Hematopoietic multipotent progenitor cell treated with erythropoietin and hydrocortisone succinate and interleukin-3 and kit ligand, for 17 days (in vitro differentiated cells): ENCODE measurements around the gene MTMR12.

Experiments
- DNase-seq: peaks from one replicate; pipeline ENCODE4 v3.0.0-alpha.2; 2015; ENCODE audit warnings: low spot score

MTMR12 gene

DNA sequence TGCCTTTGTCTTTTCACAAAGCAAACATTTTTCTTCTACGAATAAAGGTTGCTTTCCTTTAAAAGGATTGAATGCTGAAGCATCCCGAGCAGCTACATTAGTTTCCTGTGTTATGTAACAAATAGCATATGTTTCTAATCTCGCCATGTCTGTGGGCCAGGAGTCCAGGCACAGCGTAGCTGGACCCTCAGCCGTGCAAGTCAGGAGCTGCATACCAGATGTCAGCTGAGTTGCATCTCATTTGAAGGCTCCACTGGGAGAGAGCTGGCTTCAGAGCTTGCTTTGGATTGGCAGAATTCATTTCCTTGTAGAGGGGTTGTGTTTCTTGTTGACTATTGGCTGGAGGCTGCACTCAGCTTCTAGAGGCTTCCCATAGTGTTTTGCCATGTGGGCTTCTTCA lies 122.6 kb downstream of the MTMR12 start:
- DNase-seq = no peak

DNA sequence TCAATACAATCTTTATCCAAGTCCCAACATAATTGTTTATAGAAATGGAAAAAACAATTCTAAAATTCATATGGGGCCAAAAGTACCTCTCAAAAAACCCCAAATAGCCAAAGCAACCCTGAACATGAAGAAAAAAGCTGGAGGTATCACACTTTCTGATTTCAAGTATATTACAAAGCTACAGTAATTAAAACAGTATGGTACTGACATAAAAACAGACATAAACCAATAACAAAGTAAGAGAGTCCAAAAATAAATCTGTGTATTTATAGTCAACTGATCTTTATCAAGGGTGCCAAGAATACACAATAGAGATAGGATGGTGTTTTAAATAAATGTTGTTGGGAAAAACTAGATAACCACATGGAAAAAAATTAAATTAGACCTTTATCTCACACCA lies 125.1 kb downstream of the MTMR12 start:
- DNase-seq = no peak

DNA sequence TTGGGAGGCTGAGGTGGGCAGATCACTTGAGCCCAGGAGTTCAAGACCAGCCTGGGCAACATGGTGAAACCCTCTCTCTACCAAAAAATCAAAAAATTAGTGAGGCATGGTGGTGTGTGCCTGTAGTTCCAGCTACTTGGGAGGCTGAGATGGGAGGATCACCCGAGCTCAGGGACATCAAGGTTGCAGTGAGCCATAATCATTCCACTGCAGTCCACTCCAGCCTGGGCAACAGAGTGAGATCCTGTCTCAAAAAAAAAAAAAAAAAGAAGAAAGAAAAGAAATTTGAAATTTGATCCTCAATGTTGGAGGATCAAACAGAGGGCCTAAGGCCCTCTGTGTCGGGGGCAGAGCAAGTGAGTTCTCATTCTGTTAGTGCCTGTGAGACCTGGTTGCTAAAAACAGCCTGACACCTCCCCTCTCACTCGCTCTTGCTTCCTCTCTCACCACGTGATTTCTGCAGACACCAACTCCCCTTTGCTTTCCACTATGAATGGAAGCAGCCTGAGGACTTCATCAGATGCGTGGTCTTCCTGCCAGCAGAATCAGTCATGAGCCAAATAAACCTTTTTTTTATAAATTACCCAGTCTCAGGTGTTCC lies 130.2 kb downstream of the MTMR12 start:
- DNase-seq = no peak
